Measurements from ENCODE around the gene L3MBTL1.
A peak's percentile ranks its signal among the peaks of the same experiment; 100 is the strongest.

The L3MBTL1 gene

GRCh38 chr20:43534016-43534415 is 26.5 kb downstream of the L3MBTL1 start:
- DNase-seq (ENCODE audit: low read depth) = no peak
- H3K4me3 ChIP-seq (ENCODE audit: control insufficient read depth, low read depth, low read length) = no peak overlapping the region
- TF ChIP-seq CTCF (conservative IDR thresholded peaks at IDR 0.05; ENCODE audit: control insufficient read depth, insufficient read depth, low read depth, low read length) = no peak

GRCh38 chr20:43534791-43535350 is 27.4 kb downstream of the L3MBTL1 start:
- no peak for TF ChIP-seq CTCF (conservative IDR thresholded peaks at IDR 0.05; ENCODE audit: control insufficient read depth, insufficient read depth, low read depth, low read length)
- no peak overlapping the region for H3K4me3 ChIP-seq (ENCODE audit: control insufficient read depth, low read depth, low read length)
- no peak for DNase-seq (ENCODE audit: low read depth)

- H3K4me3 ChIP-seq (ENCODE audit: control insufficient read depth, low read depth, low read length) = no peak overlapping the region
- no peak for TF ChIP-seq CTCF (conservative IDR thresholded peaks at IDR 0.05; ENCODE audit: control insufficient read depth, insufficient read depth, low read depth, low read length)
- DNase-seq (ENCODE audit: low read depth) = no peak
Measured at GRCh38 chr20:43535370-43536004, 28.0 kb downstream of the L3MBTL1 start.

GRCh38 chr20:43536041-43536816 is 28.7 kb downstream of the L3MBTL1 start:
- H3K4me3 ChIP-seq (ENCODE audit: control insufficient read depth, low read depth, low read length) = no peak overlapping the region
- no peak for DNase-seq (ENCODE audit: low read depth)

GRCh38 chr20:43536817-43537440 is 29.4 kb downstream of the L3MBTL1 start:
- no peak for TF ChIP-seq CTCF (conservative IDR thresholded peaks at IDR 0.05; ENCODE audit: control insufficient read depth, insufficient read depth, low read depth, low read length)
- DNase-seq (ENCODE audit: low read depth) = no peak
- H3K4me3 ChIP-seq (ENCODE audit: control insufficient read depth, low read depth, low read length) = no peak overlapping the region

More at GRCh38 chr20:43536041-43536816, 28.7 kb downstream of the L3MBTL1 start:
- no peak for TF ChIP-seq CTCF (conservative IDR thresholded peaks at IDR 0.05; ENCODE audit: control insufficient read depth, insufficient read depth, low read depth, low read length)

- peak; percentile 66 for DNase-seq (ENCODE audit: low read depth)
- TF ChIP-seq CTCF (conservative IDR thresholded peaks at IDR 0.05; ENCODE audit: control insufficient read depth, insufficient read depth, low read depth, low read length) = peak; percentile 98
- no peak overlapping the region for H3K4me3 ChIP-seq (ENCODE audit: control insufficient read depth, low read depth, low read length)
Measured at GRCh38 chr20:43537921-43538877, 30.7 kb downstream of the L3MBTL1 start.
